DOHH2 (cell line): Measurements from ENCODE around the gene OCA2.

ENCODE experiments used
- H3F3A ChIP-seq: fragments of 200-600 bp; sonication (generic), shearing (Covaris generic); 2 replicates; pipeline ENCODE4 v1.6.0; 2016; ENCODE audit warnings: antibody characterized with exemption, mild to moderate bottlenecking; ENCODE audit not compliant: control insufficient read depth, insufficient read depth
- H3K27ac ChIP-seq: fragments of 200-600 bp; sonication (generic); 2 replicates; pipeline ENCODE4 v1.5.1; 2014; ENCODE audit warnings: low read depth, mild to moderate bottlenecking, low read length, moderate library complexity
- H3K27me3 ChIP-seq: fragments of 200-600 bp; sonication (generic); 2 replicates; pipeline ENCODE4 v1.6.1; 2014; ENCODE audit warnings: mild to moderate bottlenecking, low read length, mixed read lengths; ENCODE audit not compliant: control insufficient read depth
- H3K36me3 ChIP-seq: fragments of 200-600 bp; sonication (generic); 2 replicates; pipeline ENCODE4 v1.6.1; 2014; ENCODE audit warnings: mild to moderate bottlenecking, low read length, moderate library complexity, mixed read lengths; ENCODE audit not compliant: control insufficient read depth
- H3K4me1 ChIP-seq: fragments of 200-600 bp; sonication (generic); 2 replicates; pipeline ENCODE4 v1.6.1; 2014; ENCODE audit warnings: mild to moderate bottlenecking, low read length, mixed read lengths; ENCODE audit not compliant: control insufficient read depth
- H3K4me2 ChIP-seq: fragments of 200-600 bp; sonication (generic); 2 replicates; pipeline ENCODE4 v1.6.0; 2014; ENCODE audit warnings: mild to moderate bottlenecking, low read length, moderate library complexity
- H3K4me3 ChIP-seq: fragments of 200-600 bp; sonication (generic); 2 replicates; pipeline ENCODE4 v1.5.1; 2014; ENCODE audit warnings: mild to moderate bottlenecking, low read length, mixed read lengths
- H3K79me2 ChIP-seq: fragments of 200-600 bp; sonication (generic); 2 replicates; pipeline ENCODE4 v1.6.1; 2014; ENCODE audit warnings: mild to moderate bottlenecking, low read length, mixed read lengths; ENCODE audit not compliant: control insufficient read depth
- H3K9me2 ChIP-seq: fragments of 200-600 bp; sonication (generic); replicated peaks from 2 replicates; pipeline ENCODE4 v1.6.1; 2014; ENCODE audit warnings: mild to moderate bottlenecking, low read length, mixed read lengths; ENCODE audit not compliant: control insufficient read depth
- H3K9me3 ChIP-seq: fragments of 200-600 bp; sonication (generic); 2 replicates; pipeline ENCODE4 v1.6.1; 2014; ENCODE audit warnings: antibody characterized with exemption, low read length, mixed read lengths; ENCODE audit not compliant: control insufficient read depth, insufficient read depth
- H4K20me1 ChIP-seq: fragments of 200-600 bp; sonication (generic); 2 replicates; pipeline ENCODE4 v1.6.0; 2014; ENCODE audit warnings: low read depth, mild to moderate bottlenecking, antibody characterized with exemption, low read length, moderate library complexity; ENCODE audit not compliant: control insufficient read depth, insufficient read depth
- EZH2phosphoT487 ChIP-seq: fragments of 200-600 bp; sonication (generic); IDR thresholded peaks from 2 replicates; pipeline ENCODE4 v1.6.1; 2017; ENCODE audit warnings: borderline replicate concordance, mild to moderate bottlenecking, antibody characterized with exemption, low read length, moderate library complexity, mixed read lengths
- TF ChIP-seq, protein P1 (sequence below): fragments of 200-600 bp; sonication (generic); IDR thresholded peaks from one replicate; pipeline ENCODE4 v1.5.1; 2014; ENCODE audit warnings: antibody characterized with exemption, mild to moderate bottlenecking, low read depth, low read length; ENCODE audit not compliant: poor library complexity, severe bottlenecking

OCA2 gene

DNA sequence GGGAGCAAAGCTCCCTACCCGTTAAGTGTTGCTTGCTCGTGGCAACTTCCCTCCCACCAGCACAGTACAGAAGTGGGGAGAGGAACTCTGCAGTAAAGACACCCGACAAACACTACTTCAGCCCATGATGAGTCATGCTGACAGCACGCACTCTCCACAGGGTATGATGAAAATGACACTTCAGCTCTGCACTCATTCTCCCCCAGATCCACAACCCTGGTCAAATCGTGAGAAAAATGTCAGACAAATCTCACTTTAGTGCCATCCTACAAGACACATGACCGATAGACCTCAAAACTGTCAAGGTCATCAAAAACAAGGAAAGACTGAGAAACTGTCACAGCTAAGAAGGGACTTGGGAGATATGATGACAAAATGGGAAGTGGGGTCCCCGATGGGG lies 278.9 kb downstream of the OCA2 start:
- no peaks in the 10 kb centered on the region for H3K36me3 ChIP-seq
- no peaks in the 10 kb centered on the region for H4K20me1 ChIP-seq
- H3K27me3 ChIP-seq, result no peaks in the 10 kb centered on the region
- H3K79me2 ChIP-seq, result no peaks in the 10 kb centered on the region
- H3K9me3 ChIP-seq, result no peaks in the 10 kb centered on the region; the same call in 1 of the 2 replicates
- no peaks in the 10 kb centered on the region for H3F3A ChIP-seq
- TF ChIP-seq, protein P1, sequence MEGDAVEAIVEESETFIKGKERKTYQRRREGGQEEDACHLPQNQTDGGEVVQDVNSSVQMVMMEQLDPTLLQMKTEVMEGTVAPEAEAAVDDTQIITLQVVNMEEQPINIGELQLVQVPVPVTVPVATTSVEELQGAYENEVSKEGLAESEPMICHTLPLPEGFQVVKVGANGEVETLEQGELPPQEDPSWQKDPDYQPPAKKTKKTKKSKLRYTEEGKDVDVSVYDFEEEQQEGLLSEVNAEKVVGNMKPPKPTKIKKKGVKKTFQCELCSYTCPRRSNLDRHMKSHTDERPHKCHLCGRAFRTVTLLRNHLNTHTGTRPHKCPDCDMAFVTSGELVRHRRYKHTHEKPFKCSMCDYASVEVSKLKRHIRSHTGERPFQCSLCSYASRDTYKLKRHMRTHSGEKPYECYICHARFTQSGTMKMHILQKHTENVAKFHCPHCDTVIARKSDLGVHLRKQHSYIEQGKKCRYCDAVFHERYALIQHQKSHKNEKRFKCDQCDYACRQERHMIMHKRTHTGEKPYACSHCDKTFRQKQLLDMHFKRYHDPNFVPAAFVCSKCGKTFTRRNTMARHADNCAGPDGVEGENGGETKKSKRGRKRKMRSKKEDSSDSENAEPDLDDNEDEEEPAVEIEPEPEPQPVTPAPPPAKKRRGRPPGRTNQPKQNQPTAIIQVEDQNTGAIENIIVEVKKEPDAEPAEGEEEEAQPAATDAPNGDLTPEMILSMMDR, result no peak
- no peak for TF ChIP-seq EZH2phosphoT487
- H3K4me3 ChIP-seq, result no peak overlapping the region
- H3K9me2 ChIP-seq, result no peaks in the 10 kb centered on the region
- no peaks in the 10 kb centered on the region for H3K4me1 ChIP-seq
- no peak overlapping the region for H3K4me2 ChIP-seq
- H3K27ac ChIP-seq, result no peak overlapping the region

DNA sequence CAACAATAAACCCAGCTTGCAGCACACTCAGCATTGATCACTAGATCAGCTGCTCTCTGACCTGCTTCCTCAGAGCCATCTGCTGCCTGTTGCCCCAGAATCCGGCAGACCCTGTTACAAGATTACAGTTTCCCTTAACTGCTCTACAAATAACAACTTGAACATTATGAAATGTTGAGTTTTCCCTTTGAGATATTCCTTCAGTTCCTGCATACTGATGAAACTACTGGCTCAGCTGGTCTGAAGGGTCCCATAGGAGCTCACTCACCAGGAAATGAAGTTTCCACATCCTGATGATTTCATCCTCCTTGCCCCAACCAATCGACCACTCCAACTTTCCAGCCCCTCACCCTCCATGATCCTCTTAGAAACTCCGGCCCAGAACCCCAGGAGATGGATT lies 281.9 kb downstream of the OCA2 start:
- Histone ChIP-seq H3K27me3 (no peaks in the 10 kb centered on the region), H3K4me1 (no peaks in the 10 kb centered on the region), H3K27ac (no peak overlapping the region), H3K4me2 (no peak overlapping the region), H3K9me3 (no peaks in the 10 kb centered on the region; the same call in 1 of the 2 replicates), H3F3A (no peaks in the 10 kb centered on the region), H4K20me1 (no peaks in the 10 kb centered on the region), H3K79me2 (no peaks in the 10 kb centered on the region), H3K9me2 (no peaks in the 10 kb centered on the region), H3K36me3 (no peaks in the 10 kb centered on the region), H3K4me3 (no peak overlapping the region)
- no peak for TF ChIP-seq EZH2phosphoT487
- TF ChIP-seq, protein P1, result no peak

DNA sequence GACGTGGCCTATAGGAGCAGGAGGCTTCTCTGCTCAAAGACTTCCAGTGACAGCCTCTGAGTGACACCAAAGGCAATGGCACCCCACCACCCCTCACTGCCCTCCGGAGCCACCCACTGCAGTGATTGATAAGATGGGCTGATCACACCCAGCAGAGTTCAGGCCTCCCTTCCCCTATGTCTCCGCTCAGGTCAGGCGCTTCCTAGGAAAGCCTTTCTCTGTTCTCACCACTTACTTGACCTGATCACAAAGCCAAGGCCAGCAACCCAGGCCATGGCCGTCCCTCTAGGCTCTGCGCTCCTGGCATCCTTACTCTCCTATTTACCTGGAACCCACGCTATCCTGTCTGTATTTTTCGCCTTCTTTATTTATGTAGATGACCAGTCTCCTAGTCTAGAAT lies 282.3 kb downstream of the OCA2 start:
- no peaks in the 10 kb centered on the region for H4K20me1 ChIP-seq
- no peak for TF ChIP-seq EZH2phosphoT487
- TF ChIP-seq, protein P1, result no peak

More for the DNA sequence above, 282.3 kb downstream of the OCA2 start:
- Histone ChIP-seq H3K27me3 (no peaks in the 10 kb centered on the region), H3F3A (no peaks in the 10 kb centered on the region), H3K9me3 (no peaks in the 10 kb centered on the region; the same call in 1 of the 2 replicates), H3K4me1 (no peaks in the 10 kb centered on the region), H3K4me2 (no peak overlapping the region), H3K79me2 (no peaks in the 10 kb centered on the region), H3K9me2 (no peaks in the 10 kb centered on the region), H3K4me3 (no peak overlapping the region), H3K36me3 (no peaks in the 10 kb centered on the region), H3K27ac (no peak overlapping the region)
